Measurements from ENCODE around the gene GPR85.

- TF ChIP-seq REST (IDR thresholded peaks at IDR 0.05; ENCODE audit: insufficient read depth in 1 of 2, low read depth in 2 of 2, low read length in 1 of 2) (no peak), CTCF (IDR thresholded peaks at IDR 0.05) (no peak)
Measured at GRCh38 chr7:113062499-113062898, 24.1 kb downstream of the GPR85 start.

Data from Panc1 (cell line).